NCI-H82 (cell line): ENCODE results near the gene FCER1G.

Source experiments
- DNase-seq: peaks from one replicate; lab custom pipeline; 2025; lab: John Stamatoyannopoulos, UW

Gene FCER1G

DNA sequence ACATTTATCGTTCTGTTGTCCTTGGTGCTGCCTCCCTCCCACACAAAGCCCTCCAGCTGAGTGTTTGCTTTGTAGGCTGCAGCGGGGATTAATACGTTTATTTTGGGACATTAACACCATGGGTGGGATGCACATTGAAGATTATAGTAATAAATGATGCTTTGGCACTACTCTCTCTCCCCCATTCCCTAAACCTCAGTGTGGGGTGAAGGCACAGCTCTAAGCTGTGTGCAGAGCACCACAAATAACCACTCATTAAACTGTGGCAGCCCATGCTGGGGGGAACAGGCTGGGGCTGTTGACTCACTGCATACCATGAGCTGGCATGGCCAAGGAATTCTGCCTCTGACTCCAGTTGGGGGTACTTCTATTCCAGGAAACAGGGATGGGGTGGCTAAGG, 51.1 kb downstream of the FCER1G start:
- no peak for DNase-seq

DNA sequence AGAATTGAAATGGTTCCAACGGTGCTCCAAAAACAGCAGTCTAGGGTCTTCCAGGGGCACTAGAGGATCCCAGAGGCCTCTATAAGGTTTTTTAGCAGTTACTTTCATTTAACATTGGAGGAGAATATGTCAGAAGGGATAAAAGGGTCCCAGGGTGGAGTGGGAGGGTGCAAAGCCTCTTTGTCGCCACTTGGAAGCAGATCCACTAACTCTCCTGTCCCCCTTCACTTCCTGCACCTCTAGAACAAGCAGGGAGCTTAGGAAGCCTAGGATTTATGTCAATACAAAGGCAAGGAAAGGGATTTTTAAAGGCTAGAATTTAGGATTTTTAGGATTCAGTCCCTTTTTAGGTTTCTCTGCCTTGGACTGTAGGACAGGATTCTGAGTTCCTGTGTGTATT, 51.7 kb downstream of the FCER1G start:
- peak; percentile 20 for DNase-seq

DNA sequence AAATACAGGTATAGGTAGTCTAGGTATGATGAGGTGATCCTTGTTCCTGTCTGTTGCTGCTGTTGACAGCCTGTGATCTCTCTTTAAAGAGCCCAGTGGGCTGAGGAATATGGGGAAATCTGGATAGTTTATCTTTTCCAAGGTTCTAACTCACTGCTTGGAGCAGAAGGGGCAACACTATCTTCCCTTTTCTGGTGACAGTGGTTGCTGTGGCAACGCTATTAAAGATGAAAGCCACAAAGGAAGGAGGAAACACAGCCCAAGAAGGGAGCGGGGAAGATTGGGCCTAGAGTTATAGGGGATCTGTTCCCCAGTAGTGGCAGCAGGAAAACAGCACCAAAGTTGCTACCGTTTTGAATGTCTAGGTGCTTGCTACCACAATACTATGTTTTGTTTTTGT, 52.2 kb downstream of the FCER1G start:
- DNase-seq, result no peak
